Stimulated activated CD8-positive, alpha-beta memory T cell treated with anti-CD3 and anti-CD28 coated beads, Interleukin-15, amount 100 ng/mL, for 48 hours (primary cell): ENCODE results near the gene RPP38.

Experiments used
- DNase-seq, 2 donors: peaks; one replicate each; pipeline ENCODE4 v3.0.0-alpha.2; 2020; ENCODE audit warnings: low read depth in 2 of 2

Gene RPP38

DNA sequence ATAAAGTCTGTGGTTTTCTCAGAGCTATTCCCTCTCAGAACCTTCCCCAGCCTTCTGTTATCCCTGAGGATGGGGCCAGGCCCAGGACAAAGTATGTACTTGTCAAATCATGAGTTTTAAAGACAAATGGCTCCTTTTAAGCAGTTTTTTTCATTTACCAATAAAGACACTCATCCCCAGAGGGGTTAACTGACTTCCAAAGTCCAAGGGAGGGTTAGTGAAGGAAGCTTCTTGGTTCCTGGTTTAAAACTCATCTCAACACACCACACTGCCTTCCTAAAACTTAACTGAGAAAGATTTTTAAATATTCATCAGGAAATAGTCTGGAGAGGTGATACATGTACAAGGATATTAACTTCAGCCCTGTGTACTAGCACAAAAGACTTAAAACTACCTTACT is 55.4 kb downstream of the RPP38 start:
- no peak for DNase-seq
